Measurements from ENCODE around the gene CCT7.

GRCh38 chr2:73233154-73233931 is 765 bp upstream of the CCT7 start, which contains the start of gene PRADC1:
- TF ChIP-seq CTCF (IDR thresholded peaks at IDR 0.05) (no peak), NFYB (CRISPR knock-in tag; conservative IDR thresholded peaks at IDR 0.05; ENCODE audit: low read depth) (peak; percentile 93), MYBL2 (CRISPR knock-in tag; IDR thresholded peaks at IDR 0.05) (peak; percentile 52; the same call in 1 of the 2 replicates), NR3C1 (CRISPR knock-in tag; conservative IDR thresholded peaks at IDR 0.05; ENCODE audit: low read depth) (no peak)

Data from WTC11 (cell line).